ENCODE results near the gene PLCH2. TPM values are rescaled to one million over a fixed set of nuclear protein-coding genes. Genes with fewer than 3 reads are reported as not detected.

The PLCH2 gene
- total RNA-seq, 4 donors from 2014 or later = 83.3 to 324 (median 130) TPM

DNA sequence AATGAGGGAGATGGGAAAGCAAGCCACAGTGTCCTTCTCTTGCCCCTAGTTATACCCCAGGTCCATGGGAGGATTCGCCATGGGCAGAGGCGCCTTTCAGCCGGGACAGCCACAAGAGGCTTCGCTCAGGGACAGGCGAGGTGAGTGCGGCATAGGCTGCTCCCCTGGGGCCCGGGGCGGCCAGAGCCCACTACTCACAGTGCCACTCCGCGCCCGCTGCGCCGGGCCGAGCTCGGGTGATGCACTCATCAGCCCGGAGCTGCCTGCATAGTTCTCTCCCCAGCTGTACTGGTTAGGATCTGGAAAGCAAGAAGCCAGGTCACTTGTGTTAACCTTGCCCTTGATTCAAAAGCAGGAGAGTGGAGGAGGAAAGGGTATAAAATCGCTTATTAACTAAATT is 41.9 kb downstream of the PLCH2 start:
- Histone ChIP-seq H3K4me3 (no peak overlapping the region), H3K9me3 (no peaks in the 10 kb centered on the region), H3K27ac (no peak overlapping the region), H3K27me3 (no peaks in the 10 kb centered on the region), H3K36me3 (peaks cover 89% of the 10 kb centered on the region), H3K4me1 (peaks cover under 1% of the 10 kb centered on the region)
- no peak for TF ChIP-seq EP300 (IDR thresholded peaks at IDR 0.05)
- no peak for TF ChIP-seq POLR2AphosphoS5 (IDR thresholded peaks at IDR 0.05)
- TF ChIP-seq, protein P1, sequence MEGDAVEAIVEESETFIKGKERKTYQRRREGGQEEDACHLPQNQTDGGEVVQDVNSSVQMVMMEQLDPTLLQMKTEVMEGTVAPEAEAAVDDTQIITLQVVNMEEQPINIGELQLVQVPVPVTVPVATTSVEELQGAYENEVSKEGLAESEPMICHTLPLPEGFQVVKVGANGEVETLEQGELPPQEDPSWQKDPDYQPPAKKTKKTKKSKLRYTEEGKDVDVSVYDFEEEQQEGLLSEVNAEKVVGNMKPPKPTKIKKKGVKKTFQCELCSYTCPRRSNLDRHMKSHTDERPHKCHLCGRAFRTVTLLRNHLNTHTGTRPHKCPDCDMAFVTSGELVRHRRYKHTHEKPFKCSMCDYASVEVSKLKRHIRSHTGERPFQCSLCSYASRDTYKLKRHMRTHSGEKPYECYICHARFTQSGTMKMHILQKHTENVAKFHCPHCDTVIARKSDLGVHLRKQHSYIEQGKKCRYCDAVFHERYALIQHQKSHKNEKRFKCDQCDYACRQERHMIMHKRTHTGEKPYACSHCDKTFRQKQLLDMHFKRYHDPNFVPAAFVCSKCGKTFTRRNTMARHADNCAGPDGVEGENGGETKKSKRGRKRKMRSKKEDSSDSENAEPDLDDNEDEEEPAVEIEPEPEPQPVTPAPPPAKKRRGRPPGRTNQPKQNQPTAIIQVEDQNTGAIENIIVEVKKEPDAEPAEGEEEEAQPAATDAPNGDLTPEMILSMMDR (IDR thresholded peaks at IDR 0.05) = no peak
- TF ChIP-seq POLR2A (IDR thresholded peaks at IDR 0.05) = no peak
- no peak for DNase-seq (ENCODE audit: low spot score in 2 of 2)
- 95% methylated on average over 17 of the region's 17 CpGs for WGBS

DNA sequence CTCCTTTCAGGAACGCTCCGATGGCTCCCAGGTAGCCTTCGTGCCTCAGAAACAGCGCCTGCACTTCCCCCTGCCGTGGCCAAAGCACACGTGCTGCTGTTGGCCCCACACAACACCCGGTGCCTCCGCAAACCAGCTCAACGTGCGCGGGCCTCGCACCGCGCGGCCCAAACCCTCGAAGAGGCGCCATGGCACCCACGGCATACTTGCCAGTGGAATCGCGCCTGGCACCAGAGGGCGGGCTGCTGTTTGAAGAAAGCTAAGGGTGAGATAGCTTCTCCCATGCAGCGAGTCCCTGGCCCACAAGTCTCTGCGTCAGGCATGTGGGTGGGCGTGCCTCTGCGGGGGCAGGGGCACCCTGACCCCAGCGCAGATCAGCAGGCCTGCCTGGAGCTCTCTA is 42.4 kb downstream of the PLCH2 start:
- TF ChIP-seq POLR2A (IDR thresholded peaks at IDR 0.05) = no peak
- TF ChIP-seq EP300 (IDR thresholded peaks at IDR 0.05) = no peak
- TF ChIP-seq POLR2AphosphoS5 (IDR thresholded peaks at IDR 0.05) = no peak
- TF ChIP-seq, protein P1 (IDR thresholded peaks at IDR 0.05) = no peak
- Histone ChIP-seq H3K27me3 (no peaks in the 10 kb centered on the region), H3K4me1 (peaks cover 6% of the 10 kb centered on the region), H3K27ac (no peak overlapping the region), H3K36me3 (peaks cover 84% of the 10 kb centered on the region), H3K9me3 (no peaks in the 10 kb centered on the region), H3K4me3 (no peak overlapping the region)
- 94% methylated on average over 15 of the region's 26 CpGs for WGBS
- no peak for DNase-seq (ENCODE audit: low spot score in 2 of 2)

DNA sequence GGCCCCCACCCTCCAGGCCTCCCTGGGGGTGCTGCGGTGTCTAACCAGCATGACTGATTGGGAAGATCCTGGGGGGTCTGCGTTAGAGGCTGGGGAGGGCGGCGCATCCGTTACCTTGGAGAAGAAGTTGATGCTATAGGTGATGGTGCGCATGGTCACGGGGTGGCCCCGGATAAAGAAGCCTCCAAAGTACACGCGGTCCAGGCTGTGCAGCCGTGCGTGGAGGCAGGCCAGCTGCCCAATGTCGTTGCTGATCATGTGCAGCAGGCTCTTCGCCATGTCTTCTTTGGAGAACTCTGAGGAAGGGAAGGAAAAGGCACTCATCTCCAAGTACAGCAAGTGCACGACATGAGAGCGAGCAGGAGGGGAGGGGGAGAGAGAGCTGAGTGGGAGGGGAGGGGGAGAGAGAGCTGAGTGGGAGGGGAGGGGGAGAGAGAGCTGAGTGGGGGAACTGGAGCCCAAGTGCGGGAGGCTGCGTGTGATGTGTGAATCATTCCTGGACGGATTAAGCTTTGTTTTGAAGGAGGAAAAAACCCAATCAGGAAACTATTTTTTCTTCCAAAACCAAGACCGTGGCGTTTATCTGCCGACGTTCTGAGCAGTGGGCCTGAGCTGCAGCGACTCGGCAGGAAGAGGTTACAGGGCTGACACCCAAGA is 43.1 kb downstream of the PLCH2 start:
- Histone ChIP-seq H3K9me3 (no peaks in the 10 kb centered on the region), H3K27me3 (no peaks in the 10 kb centered on the region), H3K4me1 (peaks cover 13% of the 10 kb centered on the region), H3K4me3 (no peak overlapping the region), H3K36me3 (peaks cover 77% of the 10 kb centered on the region), H3K27ac (no peak overlapping the region)
- DNase-seq (ENCODE audit: low spot score in 2 of 2) = no peak
- no peak for TF ChIP-seq POLR2AphosphoS5 (IDR thresholded peaks at IDR 0.05)
- TF ChIP-seq, protein P1 (IDR thresholded peaks at IDR 0.05) = no peak
- TF ChIP-seq EP300 (IDR thresholded peaks at IDR 0.05) = no peak
- TF ChIP-seq POLR2A (IDR thresholded peaks at IDR 0.05) = no peak
- WGBS = 89% methylated on average over 25 of the region's 25 CpGs

DNA sequence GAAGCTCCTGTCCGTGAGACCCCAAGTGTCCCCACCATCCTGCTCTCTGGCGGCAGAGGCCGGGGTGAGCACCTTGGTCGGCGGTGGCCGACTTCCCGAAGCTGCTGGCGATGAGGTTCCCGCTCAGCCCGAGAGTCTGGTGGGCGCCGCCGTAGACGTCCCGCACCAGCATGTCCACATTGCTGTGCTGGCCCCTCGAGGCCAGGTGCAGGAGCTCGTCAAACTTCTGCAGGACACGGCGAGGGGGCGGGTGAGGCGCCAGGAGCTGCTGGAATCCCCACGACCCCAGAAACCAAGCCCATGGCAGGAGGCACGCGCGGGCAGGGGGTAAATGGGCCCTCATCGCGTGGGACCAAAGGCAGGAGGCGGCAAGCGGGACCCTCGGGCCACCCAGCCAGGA is 43.6 kb downstream of the PLCH2 start:
- TF ChIP-seq POLR2A (IDR thresholded peaks at IDR 0.05) = no peak
- TF ChIP-seq, protein P1 (IDR thresholded peaks at IDR 0.05) = no peak
- no peak for TF ChIP-seq EP300 (IDR thresholded peaks at IDR 0.05)
- Histone ChIP-seq H3K9me3 (no peaks in the 10 kb centered on the region), H3K36me3 (peaks cover 72% of the 10 kb centered on the region), H3K4me3 (no peak overlapping the region), H3K4me1 (peaks cover 18% of the 10 kb centered on the region), H3K27ac (no peak overlapping the region), H3K27me3 (no peaks in the 10 kb centered on the region)
- DNase-seq (ENCODE audit: low spot score in 2 of 2) = no peak
- WGBS = 93% methylated on average over 23 of the region's 30 CpGs

DNA sequence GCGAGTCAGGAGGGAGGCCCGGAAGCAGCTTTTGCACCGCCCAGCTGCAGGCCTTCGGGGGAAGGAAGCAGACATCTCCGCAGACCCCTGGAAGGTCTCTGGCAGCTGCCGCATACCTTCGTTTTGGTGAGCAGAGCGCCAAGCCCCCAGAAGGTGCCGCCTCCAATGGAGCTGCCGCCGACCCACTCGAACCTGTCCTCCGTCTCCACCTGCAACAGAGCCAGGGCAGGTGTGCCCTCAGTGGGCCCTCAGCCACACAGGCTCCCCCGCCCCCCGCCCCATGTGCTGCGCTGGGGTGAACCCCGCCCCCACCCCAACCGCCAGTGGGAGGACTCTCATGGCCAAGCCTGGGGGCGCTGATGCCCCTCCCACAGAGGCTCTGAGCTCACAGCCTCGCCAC is 44.1 kb downstream of the PLCH2 start:
- DNase-seq (ENCODE audit: low spot score in 2 of 2) = no peak
- TF ChIP-seq EP300 (IDR thresholded peaks at IDR 0.05) = no peak
- no peak for TF ChIP-seq POLR2A (IDR thresholded peaks at IDR 0.05)
- TF ChIP-seq, protein P1 (IDR thresholded peaks at IDR 0.05) = no peak
- no peak for TF ChIP-seq POLR2AphosphoS5 (IDR thresholded peaks at IDR 0.05)
- peaks cover 67% of the 10 kb centered on the region for H3K36me3 ChIP-seq
- peaks cover 23% of the 10 kb centered on the region for H3K4me1 ChIP-seq
- no peak overlapping the region for H3K27ac ChIP-seq
- no peaks in the 10 kb centered on the region for H3K9me3 ChIP-seq
- no peaks in the 10 kb centered on the region for H3K27me3 ChIP-seq
- H3K4me3 ChIP-seq = no peak overlapping the region
- WGBS = 95% methylated on average over 8 of the region's 20 CpGs
